Stomach (tissue), 9 donors: ENCODE results near the gene IQSEC3. TPM values are rescaled to one million over a fixed set of nuclear protein-coding genes. Genes with fewer than 3 reads are reported as not detected.
"Not testable (repeated sequence)": the region's sequence is repeated elsewhere in the genome, so short reads cannot be mapped to it uniquely, and the experiment has no call there.

Source experiments
- DNase-seq, 2 donors: peaks; one replicate each; pipeline versions ENCODE4 v3.0.0 to v3.0.0-alpha.2; 2013 to 2019
- H3K27ac ChIP-seq, 5 donors: fragments of 200-600 bp in 4 of 5; sonication (generic) in 4 of 5; one replicate each; pipeline ENCODE4 v1.5.1; 2013 to 2019; ENCODE audit warnings: mild to moderate bottlenecking in 1 of 5, moderate library complexity in 1 of 5
- H3K27me3 ChIP-seq, 3 donors: fragments of 200-600 bp; sonication (generic); one replicate each; pipeline ENCODE4 v1.5.1; 2017 to 2019; ENCODE audit warnings: mixed run types in 1 of 3
- H3K36me3 ChIP-seq, 4 donors: fragments of 200-600 bp; sonication (generic); 1 replicate in 3 of 4; 2 replicates in 1 of 4; pipeline ENCODE4 v1.5.1; 2016 to 2019
- H3K4me1 ChIP-seq, 4 donors: fragments of 200-600 bp; sonication (generic); one replicate each; pipeline ENCODE4 v1.5.1; 2016 to 2019
- H3K4me3 ChIP-seq, 4 donors: fragments of 200-600 bp; sonication (generic) in 3 of 4; one replicate each; pipeline ENCODE4 v1.5.1; 2016 to 2019; ENCODE audit warnings: mild to moderate bottlenecking in 1 of 4
- H3K9me3 ChIP-seq, 4 donors: fragments of 200-600 bp; sonication (generic); one replicate each; pipeline ENCODE4 v1.5.1; 2016 to 2019
- WGBS, 5 donors: extraction: QIAGEN DNeasy Blood & Tissue Kit in 3 of 5; methylation state at CpG; one replicate each; pipeline versions ENCODE4 v1.1.5 to v1.1.7; 2013 to 2018; 5-methylcytosine and 5-hydroxymethylcytosine counted together
- intact Hi-C: fragments of 100-400 bp; cut with DNase I; formaldehyde crosslinking; loops from one replicate; pipeline ENCODE4 v1.15.1; 2023; ENCODE audit warnings: low total_unique reads
- polyA plus RNA-seq, 3 donors: library from polyadenylated mRNA; stranded (reverse); fragments of 200-250 nt; gene quantifications; one replicate each; pipeline ENCODE4 v1.2.3, GENCODE V29; 2013
- total RNA-seq, 5 donors: library from RNA; depleted of rRNA; stranded (reverse); fragments of >200 nt; gene quantifications; one replicate each; pipeline versions ENCODE4 v1.1.0 to v1.2.3, GENCODE V29; 2014 to 2016
- donor health status: healthy with polysubstance abuse.
- donor health status: Bipolar disorder and iron deficiency.
- donor health status: healthy.

The IQSEC3 gene
- total and polyA plus RNA-seq, 8 donors, result 0.08 to 1.7 (median 0.87) TPM; not detected in 2

- H3K27me3 ChIP-seq, result peaks cover 0 to 18% (median 0%) of the 10 kb centered on the region in 3 donors
- H3K4me3 ChIP-seq, H3K9me3 ChIP-seq, H3K36me3 ChIP-seq, H3K27ac ChIP-seq, H3K4me1 ChIP-seq, intact Hi-C loops, DNase-seq: not testable (repeated sequence)
- 74 to 89% (median 82%) methylated on average over 5 to 6 of the region's 6 CpGs for WGBS, 5 donors
These were observed 21.2 kb upstream of the IQSEC3 start for GRCh38 chr12:45235-45990.

- DNase-seq, intact Hi-C loops, H3K4me3 ChIP-seq, H3K36me3 ChIP-seq, H3K9me3 ChIP-seq, H3K4me1 ChIP-seq, H3K27ac ChIP-seq: not testable (repeated sequence)
- 77 to 80% (median 79%) methylated on average over 1 to 5 of the region's 5 CpGs; no CpG with 5 or more reads in 1 of the 5 donors for WGBS, 5 donors
- peaks cover 0 to 18% (median 0%) of the 10 kb centered on the region in 3 donors for H3K27me3 ChIP-seq
These were observed 20.6 kb upstream of the IQSEC3 start for GRCh38 chr12:45991-46358.

- H3K27ac ChIP-seq, H3K9me3 ChIP-seq, H3K4me3 ChIP-seq, H3K36me3 ChIP-seq, intact Hi-C loops, H3K4me1 ChIP-seq, DNase-seq: not testable (repeated sequence)
- H3K27me3 ChIP-seq, result peaks cover 0 to 18% (median 0%) of the 10 kb centered on the region in 3 donors
- WGBS, 5 donors, result 60 to 72% (median 66%) methylated on average over 5 of the region's 5 CpGs
These were observed 20.0 kb upstream of the IQSEC3 start for GRCh38 chr12:46542-46941.

- H3K36me3 ChIP-seq, DNase-seq, intact Hi-C loops, H3K4me1 ChIP-seq, H3K9me3 ChIP-seq, H3K4me3 ChIP-seq, H3K27ac ChIP-seq: not testable (repeated sequence)
- 60 to 71% (median 69%) methylated on average over 3 of the region's 3 CpGs for WGBS, 5 donors
- peaks cover 0 to 29% (median 0%) of the 10 kb centered on the region in 3 donors for H3K27me3 ChIP-seq
These were observed 18.8 kb upstream of the IQSEC3 start for GRCh38 chr12:47699-48226.

GRCh38 chr12:49149-49548 is 17.4 kb upstream of the IQSEC3 start:
- H3K4me1 ChIP-seq, intact Hi-C loops, DNase-seq, H3K27ac ChIP-seq, H3K4me3 ChIP-seq, H3K36me3 ChIP-seq, H3K9me3 ChIP-seq: not testable (repeated sequence)
- peaks cover 0 to 36% (median 5%) of the 10 kb centered on the region in 3 donors for H3K27me3 ChIP-seq
- 69 to 77% (median 75%) methylated on average over 5 of the region's 5 CpGs for WGBS, 5 donors

- WGBS, 5 donors, result 59 to 74% (median 73%) methylated on average over 5 of the region's 5 CpGs
These were observed 15.5 kb upstream of the IQSEC3 start for GRCh38 chr12:51087-51486.

GRCh38 chr12:51962-52361 is 14.6 kb upstream of the IQSEC3 start:
- DNase-seq, H3K36me3 ChIP-seq, H3K27ac ChIP-seq, H3K9me3 ChIP-seq, intact Hi-C loops, H3K4me3 ChIP-seq: not testable (repeated sequence)
- 72 to 78% (median 75%) methylated on average over 6 of the region's 6 CpGs for WGBS, 5 donors
- H3K27me3 ChIP-seq, result peaks cover 0 to 61% (median 17%) of the 10 kb centered on the region in 3 donors
- H3K4me1 ChIP-seq, result peaks cover 0 to 10% (median 8%) of the 10 kb centered on the region in 4 donors

More at GRCh38 chr12:51087-51486, 15.5 kb upstream of the IQSEC3 start:
- H3K4me3 ChIP-seq, H3K9me3 ChIP-seq, DNase-seq, intact Hi-C loops, H3K36me3 ChIP-seq, H3K27ac ChIP-seq: not testable (repeated sequence)
- Histone ChIP-seq H3K4me1 (peaks cover 0 to 10% (median 8%) of the 10 kb centered on the region in 4 donors), H3K27me3 (peaks cover 0 to 52% (median 16%) of the 10 kb centered on the region in 3 donors)

GRCh38 chr12:52902-53734 is 13.4 kb upstream of the IQSEC3 start:
- H3K27me3 ChIP-seq, result peaks cover 0 to 67% (median 26%) of the 10 kb centered on the region in 3 donors
- H3K36me3 ChIP-seq, result not testable (repeated sequence)

More at GRCh38 chr12:52902-53734, 13.4 kb upstream of the IQSEC3 start:
- DNase-seq, H3K27ac ChIP-seq, H3K9me3 ChIP-seq, H3K4me3 ChIP-seq, intact Hi-C loops: not testable (repeated sequence)
- peaks cover 0 to 10% (median 8%) of the 10 kb centered on the region in 4 donors for H3K4me1 ChIP-seq
- WGBS, 5 donors, result 58 to 70% (median 63%) methylated on average over 4 of the region's 4 CpGs
